Lower leg skin (tissue), 3 donors: ENCODE data around the gene NELFB.

ENCODE experiments used
- POLR2A ChIP-seq, 2 donors: fragments of 450-650 bp; IDR thresholded peaks; one replicate each; pipeline ENCODE4 v1.6.1; 2016 to 2017; ENCODE audit warnings: antibody characterized with exemption in 2 of 2, mild to moderate bottlenecking in 1 of 2, moderate library complexity in 1 of 2
- TF ChIP-seq, protein P1 (sequence below), 3 donors: fragments of 450-650 bp; IDR thresholded peaks; one replicate each; pipeline ENCODE4 v1.5.1; 2016; ENCODE audit warnings: antibody characterized with exemption in 3 of 3, mild to moderate bottlenecking in 3 of 3, moderate library complexity in 2 of 3

DNA sequence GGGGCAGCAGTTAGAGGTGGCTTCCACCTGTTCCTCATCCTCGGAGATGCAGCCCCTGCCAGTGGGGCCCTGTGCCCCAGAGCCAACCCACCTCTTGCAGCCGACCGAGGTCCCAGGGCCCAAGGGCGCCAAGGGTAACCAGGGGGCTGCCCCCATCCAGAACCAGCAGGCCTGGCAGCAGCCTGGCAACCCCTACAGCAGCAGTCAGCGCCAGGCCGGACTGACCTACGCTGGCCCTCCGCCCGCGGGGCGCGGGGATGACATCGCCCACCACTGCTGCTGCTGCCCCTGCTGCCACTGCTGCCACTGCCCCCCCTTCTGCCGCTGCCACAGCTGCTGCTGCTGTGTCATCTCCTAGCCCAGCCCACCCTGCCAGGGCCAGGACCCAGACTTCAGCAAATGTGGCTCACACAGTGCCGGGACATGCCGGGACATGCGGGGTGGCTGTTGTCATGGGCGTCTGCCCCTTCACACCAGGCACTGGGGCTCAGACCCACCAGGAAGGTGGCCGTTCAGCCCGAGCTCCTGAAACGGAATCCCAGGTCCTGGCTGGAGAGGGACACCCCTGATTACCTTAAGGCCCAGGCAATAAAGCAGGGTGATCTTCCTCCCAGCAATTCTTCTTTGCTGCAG lies 29.3 kb upstream of the NELFB start:
- TF ChIP-seq, protein P1, sequence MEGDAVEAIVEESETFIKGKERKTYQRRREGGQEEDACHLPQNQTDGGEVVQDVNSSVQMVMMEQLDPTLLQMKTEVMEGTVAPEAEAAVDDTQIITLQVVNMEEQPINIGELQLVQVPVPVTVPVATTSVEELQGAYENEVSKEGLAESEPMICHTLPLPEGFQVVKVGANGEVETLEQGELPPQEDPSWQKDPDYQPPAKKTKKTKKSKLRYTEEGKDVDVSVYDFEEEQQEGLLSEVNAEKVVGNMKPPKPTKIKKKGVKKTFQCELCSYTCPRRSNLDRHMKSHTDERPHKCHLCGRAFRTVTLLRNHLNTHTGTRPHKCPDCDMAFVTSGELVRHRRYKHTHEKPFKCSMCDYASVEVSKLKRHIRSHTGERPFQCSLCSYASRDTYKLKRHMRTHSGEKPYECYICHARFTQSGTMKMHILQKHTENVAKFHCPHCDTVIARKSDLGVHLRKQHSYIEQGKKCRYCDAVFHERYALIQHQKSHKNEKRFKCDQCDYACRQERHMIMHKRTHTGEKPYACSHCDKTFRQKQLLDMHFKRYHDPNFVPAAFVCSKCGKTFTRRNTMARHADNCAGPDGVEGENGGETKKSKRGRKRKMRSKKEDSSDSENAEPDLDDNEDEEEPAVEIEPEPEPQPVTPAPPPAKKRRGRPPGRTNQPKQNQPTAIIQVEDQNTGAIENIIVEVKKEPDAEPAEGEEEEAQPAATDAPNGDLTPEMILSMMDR (IDR thresholded peaks at IDR 0.05) = no peak
- TF ChIP-seq POLR2A (IDR thresholded peaks at IDR 0.05) = no peak
